Limb (tissue), 2 donors: Measurements from ENCODE around the gene ARHGAP8.
"Not testable (repeated sequence)": the region's sequence is repeated elsewhere in the genome, so short reads cannot be mapped to it uniquely, and the experiment has no call there.

ENCODE experiments used
- DNase-seq, 2 donors: peaks; one replicate each; pipeline ENCODE4 v3.0.0-alpha.2; 2016; ENCODE audit errors: extremely low spot score in 2 of 2

ARHGAP8 gene

DNA sequence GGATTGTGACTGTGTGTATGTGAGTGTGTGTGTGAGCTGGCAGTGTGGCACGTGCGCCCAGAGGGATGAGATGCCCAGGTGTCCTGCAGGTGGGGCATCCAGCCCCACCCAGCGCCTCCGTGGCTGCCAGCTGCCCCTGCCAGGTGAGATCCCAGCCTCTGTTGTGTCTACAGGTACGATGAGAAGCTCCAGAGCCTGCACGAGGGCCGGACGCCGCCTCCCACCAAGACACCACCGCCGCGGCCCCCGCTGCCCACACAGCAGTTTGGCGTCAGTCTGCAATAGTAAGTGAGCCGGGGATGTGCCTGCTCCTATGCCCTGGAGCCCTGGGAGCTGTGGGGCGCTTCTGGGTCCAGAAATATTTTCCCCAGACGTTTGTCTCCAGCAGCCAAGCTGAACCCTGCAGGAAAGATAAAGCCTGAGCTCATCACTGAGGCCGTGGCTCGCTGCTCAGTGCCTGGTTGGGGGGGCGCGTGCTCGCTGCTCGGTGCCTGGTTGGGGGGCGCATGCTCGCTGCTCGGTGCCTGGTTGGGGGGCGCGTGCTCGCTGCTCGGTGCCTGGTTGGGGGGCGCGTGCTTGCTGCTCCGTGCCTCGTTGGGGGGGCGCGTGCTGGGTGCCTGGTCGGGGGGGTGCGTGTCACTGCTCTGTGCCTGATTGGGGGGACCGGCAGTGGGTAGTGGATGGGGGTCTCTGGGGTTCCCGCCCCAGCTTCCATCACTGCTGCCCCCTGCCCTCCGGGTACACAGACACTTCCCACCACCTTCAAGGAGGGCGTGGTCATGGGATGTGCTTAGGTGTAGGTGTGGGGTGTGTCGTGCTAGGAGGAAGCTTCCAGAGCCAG is 73.2 kb downstream of the ARHGAP8 start:
- DNase-seq: peak in 1 of 2 donors; percentile 19

DNA sequence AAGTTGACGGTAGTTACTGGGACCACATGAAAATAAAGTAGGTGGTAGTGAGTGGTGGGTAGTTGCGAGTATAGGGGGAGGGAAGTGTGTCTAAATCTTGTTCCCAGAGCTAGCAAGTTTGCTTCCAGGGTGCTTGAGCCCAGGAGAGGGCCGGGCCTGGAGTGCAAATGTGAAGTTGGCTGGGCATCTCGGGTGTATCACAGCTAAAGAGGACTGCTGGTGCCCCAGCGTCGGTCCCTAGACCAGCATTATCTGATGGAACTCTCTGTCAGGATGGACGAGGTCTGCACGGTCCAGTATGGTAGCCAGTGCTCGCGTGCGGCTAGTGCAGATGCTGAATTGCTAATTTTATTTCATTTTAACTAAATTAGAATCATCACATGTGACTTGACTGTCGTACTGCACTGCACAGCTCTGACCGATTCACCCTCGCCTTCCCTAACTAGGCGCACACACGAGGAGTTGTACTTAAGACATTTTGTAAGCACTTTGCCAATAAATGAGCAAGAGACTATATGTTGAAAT is 75.4 kb downstream of the ARHGAP8 start:
- DNase-seq: no peak

DNA sequence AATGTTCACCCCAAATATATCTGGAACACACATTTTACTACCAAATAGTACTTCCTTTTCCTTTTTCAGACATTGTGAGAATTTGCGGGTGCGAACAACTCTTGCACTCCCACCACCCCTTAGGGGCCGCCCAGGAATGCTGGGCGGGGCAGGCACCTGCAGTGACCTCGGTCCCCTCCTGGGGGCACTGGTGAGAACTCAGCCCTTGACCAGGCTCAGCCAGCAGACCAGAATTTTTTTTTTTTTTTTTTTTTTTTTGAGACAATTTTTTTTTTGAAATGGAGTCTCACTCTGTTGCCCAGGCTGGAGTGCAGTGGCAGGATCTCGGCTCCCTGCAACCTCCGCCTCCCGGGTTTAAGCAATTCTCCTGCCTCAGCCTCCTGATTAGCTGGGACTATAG is 75.8 kb downstream of the ARHGAP8 start:
- no peak for DNase-seq

DNA sequence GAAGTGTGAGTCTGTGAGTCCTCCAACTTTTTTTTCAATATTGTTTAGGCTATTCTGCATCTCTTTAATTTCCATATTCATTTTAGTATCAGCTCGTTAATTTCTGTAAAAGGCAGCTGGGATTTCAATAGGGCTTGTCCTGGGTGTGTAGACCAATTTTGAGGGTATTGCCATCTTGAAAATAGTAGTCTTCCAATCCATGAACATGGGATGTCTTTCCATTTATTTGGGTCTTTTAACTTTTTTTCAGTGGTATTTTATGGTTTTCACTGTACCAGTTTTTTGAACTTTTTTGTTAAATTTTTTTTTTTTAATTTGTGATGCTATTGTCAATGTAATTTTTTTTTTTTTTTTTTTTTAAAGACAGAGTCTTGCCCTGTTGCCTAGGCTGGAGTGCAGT is 79.5 kb downstream of the ARHGAP8 start:
- DNase-seq: no peak

DNA sequence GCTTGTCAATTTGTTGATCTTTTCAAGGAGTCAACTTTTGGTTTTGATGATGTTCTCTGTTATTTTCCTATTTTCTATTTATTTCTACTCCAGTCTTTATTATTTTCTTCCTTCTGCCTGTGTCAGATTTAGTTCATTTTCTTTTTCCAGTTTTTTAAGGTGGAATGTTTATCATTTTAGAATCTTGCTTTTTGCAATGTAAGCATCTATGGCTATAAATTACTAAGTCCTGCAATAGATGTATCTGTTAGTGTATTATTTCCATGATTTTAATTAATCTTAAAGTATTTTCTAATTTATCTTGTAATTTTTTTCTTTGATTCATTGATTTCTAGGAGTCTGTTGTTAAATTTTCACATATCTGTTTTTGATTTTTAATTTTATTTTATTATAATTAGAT is 81.7 kb downstream of the ARHGAP8 start:
- DNase-seq: no peak

DNA sequence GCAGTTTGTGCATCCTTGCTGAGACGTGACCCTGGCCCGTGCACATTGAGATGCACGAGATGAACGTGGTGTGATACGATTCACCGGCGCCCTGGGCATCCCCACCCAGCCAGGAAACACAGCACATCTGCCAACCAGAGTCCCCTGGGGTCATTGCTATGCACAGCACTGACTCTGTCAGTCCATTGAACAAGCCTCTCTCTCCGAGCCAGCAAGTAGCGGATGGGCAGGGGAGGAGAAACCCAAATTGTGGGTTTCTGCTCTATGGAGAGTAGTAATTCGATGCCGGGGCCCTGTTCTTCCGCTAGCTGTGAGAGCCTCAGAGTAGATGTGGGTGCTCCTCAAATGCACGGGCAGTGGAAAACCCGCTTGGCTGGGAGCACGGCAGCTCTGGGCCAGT is 85.1 kb downstream of the ARHGAP8 start:
- DNase-seq: peak in 1 of 2 donors; percentile 25

DNA sequence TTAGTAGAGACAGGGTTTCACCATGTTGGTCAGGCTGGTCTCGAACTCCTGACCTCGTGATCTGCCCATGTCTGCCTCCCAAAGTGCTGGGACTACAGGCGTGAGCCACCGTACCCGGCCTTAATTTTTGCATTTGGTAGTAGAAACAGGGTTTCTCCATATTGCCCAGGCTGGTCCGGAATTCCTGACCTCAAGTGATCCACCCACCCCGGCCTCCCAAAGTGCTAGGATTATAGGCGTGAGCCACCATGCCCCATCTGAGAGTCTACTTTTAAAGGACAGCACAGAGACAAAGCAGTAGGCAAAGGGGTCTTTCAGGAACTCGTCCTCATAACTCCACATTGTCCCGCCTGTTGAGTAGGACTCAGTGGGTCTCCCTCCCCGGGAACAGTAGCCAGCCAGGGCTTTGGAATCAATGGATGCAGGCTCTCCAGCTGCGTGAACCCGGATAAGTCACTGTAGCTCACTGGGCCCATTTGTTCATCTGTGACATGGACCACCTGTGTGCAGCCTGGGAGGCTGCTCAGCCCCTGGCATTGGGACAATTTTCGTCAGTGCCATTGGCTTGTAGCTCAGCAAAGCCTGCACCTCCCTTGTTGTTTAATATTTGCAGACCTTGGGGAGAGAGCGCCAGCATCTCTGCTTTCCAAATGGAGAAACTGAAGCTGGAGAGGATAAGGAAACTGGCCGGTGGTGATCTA is 86.1 kb downstream of the ARHGAP8 start:
- peak in 1 of 2 donors; percentile 41 for DNase-seq

DNA sequence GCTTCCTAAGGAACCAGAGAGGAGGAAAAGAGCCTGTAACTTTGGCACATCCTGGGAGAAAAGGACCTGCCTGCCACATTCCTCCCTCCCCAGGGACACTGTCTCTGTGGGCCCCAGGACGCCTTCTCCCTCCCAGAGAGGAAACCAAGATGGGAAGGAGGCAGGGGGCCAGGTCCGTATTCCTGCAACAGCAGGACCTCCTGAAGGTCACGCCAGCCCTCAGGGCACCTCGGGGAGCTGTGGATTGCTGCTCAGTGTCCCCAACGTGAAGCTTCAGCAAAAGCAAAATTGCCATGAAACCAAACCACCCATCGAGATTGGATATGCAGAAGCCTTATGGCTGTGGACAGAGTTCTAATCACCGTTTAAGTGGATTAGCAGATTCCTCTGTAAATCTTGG is 86.7 kb downstream of the ARHGAP8 start:
- DNase-seq: peak in 1 of 2 donors; percentile 25

DNA sequence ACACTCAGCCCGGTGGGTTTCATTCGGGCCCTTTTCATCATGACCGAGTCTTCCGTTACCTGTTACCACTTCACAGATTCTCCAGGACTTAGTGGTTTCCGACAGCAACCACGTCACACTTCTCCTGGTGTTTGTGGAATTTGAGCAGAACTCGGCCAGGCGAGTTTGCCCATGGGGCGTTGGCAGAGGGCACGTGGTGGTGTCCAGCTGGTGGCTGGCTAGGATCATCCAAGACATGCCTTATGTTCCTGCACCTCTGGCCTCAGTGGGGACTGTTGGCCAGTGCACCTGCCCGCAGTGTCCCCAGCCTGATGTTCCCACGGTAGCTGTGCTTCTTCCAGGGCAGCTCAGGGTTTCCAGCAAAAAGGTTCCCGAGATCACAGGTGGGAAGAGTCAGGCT is 87.3 kb downstream of the ARHGAP8 start:
- DNase-seq: no peak

DNA sequence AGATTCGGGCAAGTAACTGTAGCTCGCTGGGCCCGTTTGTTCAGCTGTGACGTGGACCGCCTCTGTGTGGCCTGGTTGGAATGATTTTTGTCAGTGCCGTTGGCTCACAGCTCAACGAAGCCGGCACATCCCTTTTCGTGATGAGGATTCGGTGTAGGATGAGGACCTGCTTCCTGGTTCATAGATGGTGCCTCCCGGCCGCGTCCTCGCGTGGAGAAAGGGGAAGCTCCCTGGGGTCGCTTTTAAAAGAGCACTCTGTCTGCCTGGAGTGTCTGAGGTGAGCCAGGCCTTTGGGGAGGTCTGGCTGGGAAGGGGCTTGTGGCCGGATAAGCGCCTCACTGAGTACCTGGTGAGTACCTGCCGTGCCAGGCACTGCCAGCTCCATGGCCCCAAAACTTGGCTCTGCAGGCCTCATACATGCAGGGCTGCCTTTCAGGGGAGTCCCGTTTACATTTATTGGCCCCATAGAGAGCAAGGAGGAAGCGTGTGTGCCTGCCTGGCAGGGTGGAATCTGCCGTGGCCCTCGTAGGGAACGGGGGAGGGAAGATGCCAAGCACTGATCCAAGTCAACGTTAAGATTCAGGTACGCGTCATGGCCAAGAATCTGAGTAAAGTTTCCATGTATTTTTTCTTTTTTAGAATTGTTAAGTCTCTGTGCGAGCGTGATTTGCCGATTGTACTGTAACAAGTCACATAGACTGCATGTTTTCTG is 88.4 kb downstream of the ARHGAP8 start:
- no peak for DNase-seq

DNA sequence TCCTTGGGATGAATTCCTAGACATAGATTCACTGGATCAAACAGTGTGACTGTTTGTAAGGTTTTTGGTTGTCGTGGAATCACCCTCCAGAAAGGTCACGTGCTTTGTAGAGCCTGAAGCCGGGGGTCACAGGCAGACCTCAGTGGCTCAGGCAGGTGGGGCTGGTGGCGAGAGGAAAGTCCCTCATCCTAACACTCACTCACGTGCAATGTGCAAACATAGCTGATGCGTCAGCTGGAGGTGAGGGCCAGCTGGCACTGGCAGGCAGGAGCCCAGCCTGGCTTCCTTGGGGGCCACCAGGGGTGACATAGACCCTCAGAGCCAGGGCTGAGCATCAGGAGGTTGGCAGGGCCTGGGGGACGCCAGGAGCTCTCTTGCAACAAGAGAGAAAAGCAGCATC is 90.0 kb downstream of the ARHGAP8 start:
- DNase-seq: no peak

DNA sequence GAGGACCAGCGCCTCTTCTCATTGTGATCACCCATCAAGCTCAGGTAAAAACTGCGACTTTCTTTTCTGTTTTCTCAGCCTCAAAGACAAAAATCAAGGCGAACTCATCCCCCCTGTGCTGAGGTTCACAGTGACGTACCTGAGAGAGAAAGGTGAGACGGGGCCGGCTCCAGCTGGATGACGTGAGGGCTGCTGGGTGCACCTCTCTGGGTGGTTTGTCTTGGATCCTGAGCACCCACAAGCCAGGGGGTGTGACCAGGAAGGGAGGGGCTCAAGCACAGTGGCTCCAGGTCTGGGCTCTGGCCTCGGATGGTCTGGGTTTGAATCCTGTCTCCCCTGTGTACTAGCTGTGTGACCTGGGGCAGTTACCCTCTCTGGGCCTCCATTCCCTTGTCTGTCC is 92.8 kb downstream of the ARHGAP8 start:
- no peak for DNase-seq

DNA sequence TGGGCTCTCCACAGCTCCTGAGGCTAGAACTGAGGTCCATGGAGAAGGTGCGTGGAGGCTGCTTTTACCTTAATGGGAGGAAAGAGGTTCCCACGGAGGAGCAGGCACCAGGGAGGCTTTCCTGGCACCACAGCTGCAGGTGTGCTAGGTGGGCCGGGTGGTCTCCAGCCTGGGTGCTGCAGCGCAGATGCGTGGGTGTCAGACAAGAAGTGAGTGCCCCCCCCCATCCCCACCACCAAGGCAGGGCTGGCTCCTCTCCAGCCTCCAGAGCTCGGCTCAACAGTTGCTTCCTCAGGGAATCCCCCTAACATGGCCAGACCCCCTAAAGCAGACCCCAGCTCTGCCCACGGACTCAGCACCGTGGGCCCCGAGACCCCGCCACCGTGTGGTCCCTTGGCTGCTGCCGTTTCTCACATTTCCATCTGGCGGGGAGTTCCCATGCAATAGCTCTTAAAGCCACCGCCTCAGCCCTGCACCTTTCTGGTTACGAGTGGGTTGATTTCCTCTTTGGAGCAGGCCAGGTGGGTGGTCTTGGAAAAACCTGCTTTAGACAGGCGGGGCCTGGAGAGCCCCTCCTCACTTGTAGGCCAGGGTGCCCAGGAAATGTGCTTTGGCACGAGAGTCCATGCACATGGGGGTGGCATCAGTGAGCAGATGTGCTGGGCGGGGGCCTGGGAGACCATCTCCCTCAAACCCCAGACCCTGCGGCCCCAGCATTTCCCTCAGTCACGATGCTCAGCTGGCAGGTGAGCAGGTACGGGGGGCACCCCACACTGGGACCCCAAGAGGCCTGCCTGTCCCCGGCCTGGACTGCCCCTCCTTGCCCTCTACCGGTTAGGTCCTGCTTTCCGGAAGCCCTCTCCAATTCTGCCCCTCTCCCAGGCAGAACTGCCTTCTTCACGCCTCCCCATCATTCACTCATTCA is 93.7 kb downstream of the ARHGAP8 start:
- no peak for DNase-seq

DNA sequence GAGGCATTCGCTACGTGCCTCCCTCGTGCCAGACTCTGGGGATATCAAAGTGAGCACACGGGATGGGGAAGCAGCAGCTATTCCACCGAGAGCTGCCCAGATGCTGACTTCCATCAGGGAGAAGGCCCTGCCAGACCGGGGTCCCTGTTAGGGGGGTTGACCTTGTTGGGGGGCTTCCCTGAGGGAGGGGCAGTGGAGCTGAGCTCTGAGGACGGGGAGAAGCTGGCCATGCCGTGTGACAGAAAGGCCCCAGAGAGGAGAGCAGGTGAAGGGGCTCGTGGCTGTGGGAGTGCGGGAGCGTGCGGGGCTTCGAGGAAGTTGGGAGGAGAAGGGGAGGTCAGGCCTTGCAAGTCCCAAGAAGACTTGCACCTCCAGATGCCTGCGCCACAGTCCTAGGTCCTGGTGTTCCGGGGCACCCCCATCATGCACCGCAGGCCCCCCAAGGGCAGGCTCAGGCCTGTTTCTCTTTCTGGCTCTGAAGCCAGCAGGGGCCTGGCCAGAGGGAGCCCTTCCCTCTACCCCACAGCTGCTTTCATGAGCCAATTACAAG is 94.4 kb downstream of the ARHGAP8 start:
- no peak for DNase-seq

DNA sequence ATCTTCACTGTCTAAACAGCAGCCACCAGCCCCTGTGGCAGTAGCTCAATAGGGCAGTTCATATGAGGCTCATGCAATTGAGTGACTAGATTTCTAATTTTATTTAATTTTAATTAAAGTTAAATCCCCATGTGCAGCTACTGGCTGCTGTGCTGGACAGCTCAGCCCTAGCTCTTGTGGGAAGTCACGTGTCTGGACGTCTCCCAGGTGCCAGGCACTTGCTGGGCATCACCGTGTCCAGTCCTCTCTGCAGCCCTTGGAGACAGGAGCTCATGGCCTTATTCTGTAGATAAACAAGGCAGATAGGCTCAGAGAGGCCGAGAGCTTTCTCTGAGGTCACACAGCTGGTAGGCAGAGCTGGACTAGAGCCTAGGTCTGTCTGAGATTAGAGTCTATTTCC is 95.0 kb downstream of the ARHGAP8 start:
- no peak for DNase-seq

DNA sequence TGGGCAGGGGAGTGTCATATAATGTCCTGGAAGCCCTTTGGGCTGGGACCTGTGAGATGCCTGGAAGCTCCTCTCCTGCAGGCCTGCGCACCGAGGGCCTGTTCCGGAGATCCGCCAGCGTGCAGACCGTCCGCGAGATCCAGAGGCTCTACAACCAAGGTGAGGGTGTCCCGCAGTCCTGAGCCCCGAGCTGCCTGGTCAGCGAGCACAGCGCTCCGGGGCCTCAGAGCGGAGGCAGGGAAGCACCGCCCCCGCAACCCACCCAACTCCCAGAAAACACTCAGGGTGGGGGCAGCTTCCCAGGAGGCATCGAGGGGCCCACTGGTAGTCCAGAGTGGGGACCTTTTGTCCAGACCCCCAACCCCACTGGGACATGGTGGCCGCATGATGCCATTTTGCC is 95.5 kb downstream of the ARHGAP8 start:
- no peak for DNase-seq

DNA sequence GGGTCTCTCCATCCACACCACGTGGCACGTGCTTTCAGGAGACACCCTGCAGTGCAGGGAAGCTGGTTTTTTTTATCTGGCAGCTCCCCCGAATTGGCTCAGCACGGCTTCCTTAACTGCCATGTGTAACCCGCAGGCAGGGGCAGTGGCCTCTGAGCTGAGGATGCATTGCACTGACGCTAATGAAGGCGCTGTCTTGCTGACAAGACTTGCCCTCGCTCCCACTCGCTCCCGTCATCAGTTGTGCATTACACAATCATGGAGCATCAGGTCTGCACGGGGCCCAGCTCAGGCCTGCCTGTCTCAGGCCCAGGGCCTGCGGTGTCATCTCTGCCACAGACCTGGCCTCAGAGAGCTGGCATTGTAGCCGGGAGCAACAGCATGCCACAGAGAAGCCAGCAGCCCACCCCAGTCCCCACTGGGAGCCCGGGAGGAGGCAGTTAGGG is 95.9 kb downstream of the ARHGAP8 start:
- DNase-seq: no peak

DNA sequence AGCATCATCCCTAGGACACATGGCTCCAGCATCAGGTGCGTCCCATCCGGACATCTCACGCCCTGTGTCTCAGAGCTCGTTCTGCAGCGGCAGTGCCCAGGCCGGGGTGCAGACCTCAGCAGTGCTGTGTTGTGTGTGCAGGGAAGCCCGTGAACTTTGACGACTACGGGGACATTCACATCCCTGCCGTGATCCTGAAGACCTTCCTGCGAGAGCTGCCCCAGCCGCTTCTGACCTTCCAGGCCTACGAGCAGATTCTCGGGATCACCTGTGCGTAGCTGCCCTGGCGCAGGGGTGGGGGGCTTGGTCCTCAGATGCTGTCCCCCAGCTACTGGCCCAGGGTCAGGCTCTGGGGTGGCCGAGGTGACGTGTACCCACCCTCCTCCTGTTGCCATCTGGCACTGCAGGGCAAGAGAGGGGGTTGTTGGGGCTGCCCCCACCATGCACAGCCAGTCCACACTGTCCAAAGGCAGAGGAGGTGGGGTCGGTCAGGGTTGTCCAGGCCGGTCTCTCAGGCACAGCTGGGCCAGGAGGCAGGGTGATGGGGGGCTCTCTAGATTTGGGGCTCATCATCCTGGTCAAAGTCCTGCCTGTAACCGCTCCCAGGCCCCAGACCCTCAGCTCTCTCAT is 96.5 kb downstream of the ARHGAP8 start:
- no peak for DNase-seq

DNA sequence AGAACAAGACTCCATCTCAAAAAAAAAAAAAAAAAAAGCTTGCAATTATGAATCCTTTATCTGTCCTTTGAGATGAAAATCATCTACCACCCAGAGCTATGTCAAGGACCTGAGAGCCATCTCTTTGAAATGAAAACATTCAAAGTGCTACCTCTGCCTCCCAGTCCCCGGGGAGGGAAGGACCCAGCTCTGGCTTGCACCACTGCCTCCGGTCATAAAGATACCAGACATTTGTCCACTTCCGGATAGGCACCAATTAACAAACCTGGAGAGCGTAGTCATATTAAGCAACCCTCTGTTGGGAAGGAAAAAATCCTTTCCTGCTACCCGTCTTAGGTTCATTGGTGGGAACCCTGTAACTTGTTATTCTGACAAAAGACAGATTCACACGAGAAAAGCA is 98.6 kb downstream of the ARHGAP8 start:
- DNase-seq: no peak

DNA sequence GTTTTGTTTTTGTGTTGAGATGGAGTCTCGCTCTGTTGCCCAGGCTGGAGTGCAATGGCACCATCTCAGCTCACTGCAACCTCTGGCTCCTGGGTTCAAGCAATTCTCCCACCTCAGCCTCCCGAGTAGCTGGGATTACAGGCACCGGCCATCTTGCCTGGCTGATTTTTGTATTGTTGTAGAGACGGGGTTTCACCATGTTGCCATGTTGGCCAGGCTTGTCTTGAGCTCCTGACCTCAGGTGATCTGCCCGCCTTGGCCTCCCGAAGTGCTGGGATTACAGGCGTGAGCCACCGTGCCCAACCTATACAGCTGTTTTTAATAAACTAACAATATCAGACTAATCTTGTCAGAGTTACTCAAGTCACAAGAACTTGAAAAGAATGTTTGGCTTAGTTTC is 102.3 kb downstream of the ARHGAP8 start:
- not testable (repeated sequence) for DNase-seq
